Natural killer cell (primary cell): ENCODE measurements around the gene SYNDIG1. TPM values are rescaled to one million over a fixed set of nuclear protein-coding genes. Genes with fewer than 3 reads are reported as not detected.

Experiments used
- ATAC-seq, 3 donors: fragments of 150-1000 bp in 2 of 3; fragments of 200-7000 bp in 1 of 3; cut with Tn5 transposase; 1 replicate in 1 of 3; 2 replicates in 2 of 3; pipeline ENCODE4 v1.10.0; 2021; ENCODE audit warnings: mild to moderate bottlenecking in 2 of 3, moderate library complexity in 2 of 3
- DNase-seq, 2 donors: peaks; one replicate each; pipeline versions ENCODE4 v3.0.0 to v3.0.0-alpha.2; 2013 to 2021; ENCODE audit warnings: mixed read lengths in 1 of 2
- H3K27ac ChIP-seq: one replicate; pipeline ENCODE4 v1.5.1; 2013; ENCODE audit warnings: mild to moderate bottlenecking, low read length
- H3K27me3 ChIP-seq: one replicate; pipeline ENCODE4 v1.6.1; 2013; ENCODE audit warnings: low read length; ENCODE audit not compliant: control insufficient read depth, insufficient read depth
- H3K36me3 ChIP-seq: one replicate; pipeline ENCODE4 v1.6.1; 2013; ENCODE audit warnings: low read length; ENCODE audit not compliant: control insufficient read depth, insufficient read depth
- H3K4me1 ChIP-seq: one replicate; pipeline ENCODE4 v1.6.1; 2013; ENCODE audit warnings: low read length; ENCODE audit not compliant: control insufficient read depth, insufficient read depth
- H3K4me3 ChIP-seq: one replicate; pipeline ENCODE4 v1.5.1; 2013; ENCODE audit warnings: low read length
- H3K9me3 ChIP-seq: one replicate; pipeline ENCODE4 v1.6.1; 2013; ENCODE audit warnings: low read length; ENCODE audit not compliant: control insufficient read depth, insufficient read depth
- H3K27ac Mint-ChIP-seq, 2 donors: one replicate each; pipeline ENCODE4 v1.8.0; 2022; ENCODE audit warnings: mild to moderate bottlenecking in 2 of 2, mixed read lengths in 2 of 2, moderate library complexity in 1 of 2
- H3K27me3 Mint-ChIP-seq, 2 donors: one replicate each; pipeline ENCODE4 v1.8.0; 2022; ENCODE audit warnings: low read depth in 2 of 2, mixed read lengths in 2 of 2
- H3K36me3 Mint-ChIP-seq: one replicate; pipeline ENCODE4 v1.8.0; 2022; ENCODE audit warnings: mixed read lengths
- H3K4me1 Mint-ChIP-seq, 2 donors: one replicate each; pipeline ENCODE4 v1.8.0; 2022; ENCODE audit warnings: mixed read lengths in 2 of 2
- H3K4me3 Mint-ChIP-seq: one replicate; pipeline ENCODE4 v1.8.0; 2022; ENCODE audit warnings: mild to moderate bottlenecking, moderate library complexity, mixed read lengths
- H3K9me3 Mint-ChIP-seq, 2 donors: one replicate each; pipeline ENCODE4 v1.8.0; 2022; ENCODE audit warnings: mixed read lengths in 2 of 2
- CTCF ChIP-seq: fragments of 200-600 bp; IDR thresholded peaks from one replicate; pipeline ENCODE4 v1.8.0; 2022; ENCODE audit warnings: antibody characterized with exemption
- WGBS: methylation state at CpG from one replicate; pipeline ENCODE4 v1.1.7; 2013; ENCODE audit warnings: missing lambda C conversion rate; ENCODE audit not compliant: insufficient coverage; 5-methylcytosine and 5-hydroxymethylcytosine counted together
- intact Hi-C: fragments of 100-400 bp; cut with micrococcal nuclease; formaldehyde crosslinking; loops from one replicate; pipeline ENCODE4 v1.14.2; 2022
- total RNA-seq, 4 donors: library from RNA; stranded (reverse); fragments of 120-200 nt in 1 of 4; gene quantifications; one replicate each; pipeline versions ENCODE4 v1.2.3 to v1.2.4, GENCODE V29; 2013 to 2022

The SYNDIG1 gene
- total RNA-seq, 3 donors from 2014 or later (not counting 1 experiment from before 2014, with no cell fraction given) = not detected

GRCh38 chr20:24528583-24529368 is 59.3 kb downstream of the SYNDIG1 start:
- Histone ChIP-seq H3K36me3 (no peaks in the 10 kb centered on the region), H3K4me1 (no peaks in the 10 kb centered on the region), H3K27me3 (no peaks in the 10 kb centered on the region), H3K4me3 (no peak overlapping the region), H3K27ac (no peak overlapping the region), H3K9me3 (no peaks in the 10 kb centered on the region)
- intact Hi-C loops = no loop called here
- H3K4me3 Mint-ChIP-seq = no peak overlapping the region
- ATAC-seq (no peak), DNase-seq (no peak)
- TF ChIP-seq CTCF = no peak
- no peak overlapping the region for H3K27ac Mint-ChIP-seq
- peaks cover 0 to 4% of the 10 kb centered on the region in 2 donors for H3K27me3 Mint-ChIP-seq
- no peaks in the 10 kb centered on the region for H3K36me3 Mint-ChIP-seq
- H3K4me1 Mint-ChIP-seq = peaks cover 5 to 6% of the 10 kb centered on the region in 2 donors
- WGBS = 38% methylated on average over 3 of the region's 3 CpGs
- peaks cover 0 to 5% of the 10 kb centered on the region in 2 donors for H3K9me3 Mint-ChIP-seq

GRCh38 chr20:24529369-24529719 is 59.9 kb downstream of the SYNDIG1 start:
- WGBS = 100% methylated on average over 1 of the region's 1 CpG
- Mint-ChIP-seq H3K4me3 (no peak overlapping the region), H3K27ac (no peak overlapping the region), H3K4me1 (peaks cover 5 to 6% of the 10 kb centered on the region in 2 donors), H3K9me3 (peaks cover 0 to 5% of the 10 kb centered on the region in 2 donors), H3K36me3 (no peaks in the 10 kb centered on the region), H3K27me3 (peaks cover 0 to 4% of the 10 kb centered on the region in 2 donors)
- Histone ChIP-seq H3K36me3 (no peaks in the 10 kb centered on the region), H3K27ac (no peak overlapping the region), H3K27me3 (no peaks in the 10 kb centered on the region), H3K9me3 (no peaks in the 10 kb centered on the region), H3K4me3 (no peak overlapping the region), H3K4me1 (no peaks in the 10 kb centered on the region)
- intact Hi-C loops = no loop called here
- ATAC-seq (no peak), DNase-seq (no peak)
- TF ChIP-seq CTCF = no peak

GRCh38 chr20:24530131-24530680 is 60.8 kb downstream of the SYNDIG1 start:
- Mint-ChIP-seq H3K27me3 (peaks cover 0 to 4% of the 10 kb centered on the region in 2 donors), H3K27ac (no peak overlapping the region), H3K4me1 (peaks cover 5 to 6% of the 10 kb centered on the region in 2 donors), H3K4me3 (no peak overlapping the region), H3K36me3 (no peaks in the 10 kb centered on the region), H3K9me3 (peaks cover 0 to 5% of the 10 kb centered on the region in 2 donors)
- DNase-seq = no peak
- intact Hi-C loops = no loop called here
- no peaks in the 10 kb centered on the region for H3K9me3 ChIP-seq
- no peak overlapping the region for H3K4me3 ChIP-seq
- H3K4me1 ChIP-seq = no peaks in the 10 kb centered on the region
- ATAC-seq = no peak
- no peak overlapping the region for H3K27ac ChIP-seq
- no peaks in the 10 kb centered on the region for H3K36me3 ChIP-seq
- no CpG with 5 or more reads among the region's 2 CpGs for WGBS
- TF ChIP-seq CTCF = no peak
- H3K27me3 ChIP-seq = no peaks in the 10 kb centered on the region
